GM19023 (cell line): ENCODE data around the gene GSK3B.
"Not testable (repeated sequence)": the region's sequence is repeated elsewhere in the genome, so short reads cannot be mapped to it uniquely, and the experiment has no call there.

Source experiments
- ATAC-seq: cut with Tn5 transposase; IDR thresholded peaks from one replicate; pipeline ENCODE4 v1.9.1; 2021; ENCODE audit warnings: mild to moderate bottlenecking, moderate library complexity; ENCODE audit not compliant: unreplicated experiment

GSK3B gene

DNA sequence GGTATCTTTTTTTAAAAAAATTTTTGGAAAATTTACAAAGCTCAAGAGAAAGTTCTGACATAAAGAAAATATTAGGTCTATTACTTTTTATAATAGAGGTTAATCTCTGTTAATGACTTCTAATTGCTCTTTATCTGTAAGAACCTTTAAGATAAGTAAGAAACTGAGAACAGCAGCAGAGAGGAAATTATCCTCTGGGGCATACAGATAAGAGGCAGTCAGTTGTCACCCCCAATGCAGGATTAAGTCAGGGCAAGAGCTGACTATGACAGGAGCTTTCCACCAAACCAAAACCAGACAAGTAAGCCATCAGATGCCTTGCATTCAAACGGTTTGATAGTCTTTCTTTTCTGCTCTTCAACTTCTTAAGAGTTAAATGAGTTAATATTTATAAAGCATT is 149.0 kb downstream of the GSK3B start:
- no peak for ATAC-seq

DNA sequence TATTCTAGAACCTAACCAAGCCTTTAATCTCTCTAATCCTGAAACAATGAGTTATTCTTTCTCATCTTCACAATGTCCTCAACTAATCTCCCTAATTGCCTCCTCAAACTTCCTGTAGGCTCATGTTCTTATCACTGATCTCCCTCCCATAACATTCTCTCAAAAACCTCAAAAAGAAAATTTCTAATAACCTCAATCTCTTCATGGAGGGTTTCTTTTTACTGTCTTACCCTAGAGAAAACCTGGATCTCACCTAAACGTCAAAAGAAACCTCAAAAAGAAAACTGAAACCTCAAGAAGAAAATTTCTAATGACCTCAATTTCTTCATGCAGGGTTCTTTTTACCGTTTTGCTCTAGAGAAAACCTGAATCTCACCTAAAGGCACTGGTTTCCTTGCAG is 150.2 kb downstream of the GSK3B start:
- no peak for ATAC-seq

DNA sequence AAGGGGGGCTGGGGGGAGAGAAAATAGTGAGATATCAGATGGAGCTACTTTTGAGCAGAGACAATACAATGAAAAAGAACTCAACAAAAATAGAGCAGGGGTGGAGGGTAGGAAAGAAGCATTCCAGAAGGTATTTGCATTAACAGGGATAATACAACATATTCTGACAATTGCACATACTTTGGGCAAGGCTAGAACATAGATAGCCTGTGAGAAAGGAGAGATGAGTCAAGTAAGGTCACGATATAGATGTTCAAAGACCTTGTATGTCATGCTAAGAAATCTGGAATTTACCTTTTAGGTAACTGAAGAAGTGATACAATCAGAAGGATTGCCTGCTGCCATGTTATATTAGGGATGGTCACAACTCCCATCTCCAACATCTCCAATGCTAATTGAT is 155.2 kb downstream of the GSK3B start:
- no peak for ATAC-seq

DNA sequence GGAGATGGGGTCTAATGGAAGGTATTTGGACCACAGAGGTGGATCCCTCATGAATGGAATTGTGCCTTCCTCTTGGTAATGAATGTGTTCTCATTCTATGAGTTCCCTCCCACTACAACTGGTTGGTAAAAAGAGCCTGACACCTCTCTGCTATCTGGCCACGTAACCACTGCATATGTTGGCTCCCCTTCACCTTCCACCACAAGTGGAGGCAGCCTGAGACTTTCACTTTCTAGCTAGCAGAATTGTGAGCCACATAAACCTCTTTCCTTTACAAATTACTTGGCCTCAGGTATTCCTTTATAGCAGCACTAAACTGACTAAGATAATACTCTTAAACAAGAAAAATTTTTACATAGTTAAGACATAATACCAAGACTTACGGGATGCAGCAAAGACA is 157.0 kb downstream of the GSK3B start:
- peak; percentile 96 for ATAC-seq

DNA sequence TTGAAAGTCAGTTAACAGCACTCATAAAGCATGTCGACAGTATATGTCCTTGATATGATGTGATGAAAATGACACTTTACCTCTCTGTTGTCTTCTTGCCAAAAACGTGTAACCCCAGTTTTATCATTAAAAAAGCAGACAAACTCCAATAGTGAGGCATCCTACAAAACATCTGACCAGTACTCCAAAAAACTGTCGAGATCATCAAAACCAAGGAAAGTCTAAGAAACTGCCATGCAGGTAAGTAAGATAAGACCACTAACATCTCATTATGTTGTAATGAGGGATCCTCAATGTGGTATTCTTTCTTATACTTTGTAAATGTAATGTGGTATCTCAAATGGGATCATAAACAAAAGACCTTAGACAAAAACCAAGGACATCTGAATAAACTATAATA is 160.0 kb downstream of the GSK3B start:
- no peak for ATAC-seq

DNA sequence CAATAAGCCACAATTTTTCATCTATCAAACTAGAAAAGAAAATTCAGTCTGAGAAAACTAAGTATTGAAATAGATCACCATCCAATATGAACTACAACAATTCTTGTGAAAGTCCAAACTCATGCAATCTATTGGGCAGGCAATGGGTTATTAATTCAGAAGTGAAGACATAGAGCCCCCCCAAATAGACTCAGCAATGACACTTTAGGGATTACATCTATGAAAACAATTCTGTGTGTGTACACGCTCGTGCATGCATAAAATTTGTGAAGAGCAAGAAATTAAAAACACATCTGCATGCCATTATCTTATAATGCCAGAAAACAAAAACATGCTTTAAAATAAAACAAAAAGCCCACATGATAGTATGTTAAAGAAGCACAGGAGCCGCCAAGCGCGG is 161.0 kb downstream of the GSK3B start:
- ATAC-seq: no peak

DNA sequence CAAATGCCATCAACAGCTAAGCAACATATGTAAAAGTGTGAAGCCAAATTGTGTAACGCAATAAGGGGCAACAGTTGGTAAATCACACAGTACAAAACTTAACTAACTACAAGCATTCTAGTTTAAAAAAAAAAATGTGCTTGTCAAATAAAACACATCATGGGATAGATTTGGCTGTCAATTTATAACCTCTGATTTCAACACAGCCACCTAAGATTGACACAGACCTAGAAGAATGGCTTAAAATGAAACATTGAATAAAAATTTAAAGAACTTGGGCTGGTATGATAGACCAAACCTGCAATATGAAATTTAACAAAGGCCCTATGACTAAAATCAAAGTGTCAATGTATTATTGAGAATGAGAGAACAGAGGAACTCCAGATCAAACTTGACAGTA is 164.0 kb downstream of the GSK3B start:
- no peak for ATAC-seq

DNA sequence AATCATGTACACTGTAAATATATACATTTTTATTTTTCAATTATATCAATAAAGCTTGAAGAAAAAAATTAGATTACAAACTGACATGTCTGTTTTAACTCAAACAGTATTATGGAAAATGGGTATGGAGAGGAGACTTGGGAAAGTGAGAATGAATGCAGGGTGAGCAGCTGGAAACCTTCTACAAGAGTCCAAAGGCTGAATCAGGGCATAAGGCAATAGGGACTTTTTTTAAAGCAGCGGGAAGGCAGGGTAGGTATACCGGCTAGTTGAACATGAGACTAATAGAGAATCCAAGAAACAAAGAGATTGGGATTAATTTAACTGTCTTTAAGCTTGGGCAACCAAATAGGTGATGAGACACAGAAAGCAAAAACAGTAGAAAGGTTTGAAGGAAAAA is 167.1 kb downstream of the GSK3B start:
- ATAC-seq: no peak

DNA sequence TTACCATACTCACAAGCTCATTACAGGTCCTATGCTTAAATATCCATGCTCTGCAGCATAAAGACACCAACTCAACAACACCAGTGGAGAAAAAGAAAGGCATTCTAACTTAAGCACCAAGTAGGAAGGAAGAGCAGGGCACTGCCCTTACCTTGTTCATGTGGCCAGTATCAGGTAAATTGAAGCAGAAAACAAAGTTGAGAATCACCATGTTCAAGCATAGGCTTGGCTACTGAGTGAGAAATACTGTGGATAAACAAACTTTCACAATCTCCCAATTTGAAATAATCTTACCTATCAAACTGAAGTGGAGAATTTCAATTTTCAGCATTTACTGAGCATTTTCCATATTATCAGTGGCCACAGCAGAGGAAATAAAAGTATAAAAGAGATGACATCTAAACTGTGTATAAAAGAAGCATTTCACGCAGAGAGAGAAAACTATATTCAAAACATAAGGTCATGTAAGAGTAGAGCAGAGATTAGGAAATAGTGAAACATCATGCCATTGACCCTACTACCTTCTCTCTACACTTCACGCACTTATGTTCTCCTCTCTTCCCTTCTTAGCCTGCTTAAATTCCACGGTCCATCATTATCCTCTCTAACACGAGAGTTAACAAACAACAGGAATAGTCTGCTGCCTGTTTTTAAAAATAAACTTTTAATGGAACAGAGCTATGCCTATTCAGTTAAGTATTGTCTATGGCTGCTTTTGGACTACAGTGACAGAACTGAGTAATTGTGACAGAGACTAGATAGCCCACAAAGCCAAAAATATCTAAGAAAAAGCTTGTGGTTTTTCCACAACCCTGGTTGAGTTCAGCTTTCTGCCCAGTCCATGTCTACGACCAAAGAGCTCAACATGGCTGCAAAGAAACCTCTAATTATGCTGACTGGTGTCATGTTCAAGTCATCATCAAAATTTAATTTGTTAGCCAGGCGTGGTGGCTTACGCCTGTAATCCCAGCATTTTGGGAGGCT is 169.8 kb downstream of the GSK3B start:
- ATAC-seq: no peak

DNA sequence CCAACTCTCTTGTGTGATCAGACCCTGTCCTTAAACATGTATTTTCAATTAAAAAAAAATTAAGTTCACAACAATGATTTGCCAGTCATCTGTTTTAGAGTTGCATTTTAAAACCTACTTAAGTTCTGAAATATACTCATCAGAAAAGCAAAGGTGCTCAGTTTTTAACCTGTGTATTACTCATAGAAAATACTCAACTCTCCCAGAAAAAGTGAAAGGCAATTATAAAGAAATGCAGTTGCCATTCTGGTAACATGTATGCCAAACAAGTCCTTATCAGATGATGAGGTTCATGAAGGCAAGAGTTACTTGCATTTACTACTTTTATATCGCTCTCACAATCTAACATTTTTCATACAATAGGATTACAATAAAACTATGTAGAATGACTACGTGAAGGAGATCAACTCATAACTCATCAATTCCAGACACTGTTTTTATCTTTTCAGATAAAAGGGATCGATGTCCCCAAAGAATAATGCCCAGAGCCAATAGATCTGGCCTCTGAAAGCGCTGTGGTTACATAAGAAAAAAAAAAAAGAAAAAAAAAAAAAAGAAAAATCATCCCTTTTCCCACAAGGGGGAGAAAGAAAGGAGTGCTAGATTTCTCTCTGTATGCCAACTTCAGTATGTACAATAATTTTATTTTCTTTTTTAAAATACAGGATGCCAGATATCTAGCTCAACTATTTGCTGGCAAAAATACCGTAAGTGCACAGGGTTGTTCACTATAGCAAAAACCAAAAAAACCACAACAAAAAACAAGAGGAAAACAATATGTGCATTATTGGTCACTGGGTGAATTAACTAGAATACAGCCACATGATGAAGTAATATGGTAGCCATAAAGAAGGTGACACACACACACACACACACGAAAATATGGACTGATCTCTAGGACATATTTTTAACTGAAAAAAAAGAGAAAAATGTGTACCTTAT is 175.0 kb downstream of the GSK3B start:
- no peak for ATAC-seq

DNA sequence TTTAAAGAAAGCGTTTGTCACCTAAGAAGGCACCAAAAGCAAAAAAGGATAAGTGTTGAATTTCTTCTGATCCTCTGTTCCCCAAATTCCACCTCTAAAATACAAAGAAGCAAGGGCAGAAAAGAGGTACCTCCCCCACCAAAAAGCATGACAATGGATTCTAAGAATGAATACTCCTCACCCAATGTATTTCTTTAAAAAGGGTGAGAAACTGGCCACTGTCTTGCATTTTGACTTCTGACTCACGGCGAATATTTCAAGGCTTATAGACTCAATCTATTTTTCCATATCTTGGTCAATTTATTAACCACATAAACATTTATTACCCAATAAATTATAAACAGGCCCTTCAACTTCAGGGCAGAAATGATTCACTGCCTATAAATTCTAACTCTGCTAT is 181.2 kb downstream of the GSK3B start:
- ATAC-seq: no peak

DNA sequence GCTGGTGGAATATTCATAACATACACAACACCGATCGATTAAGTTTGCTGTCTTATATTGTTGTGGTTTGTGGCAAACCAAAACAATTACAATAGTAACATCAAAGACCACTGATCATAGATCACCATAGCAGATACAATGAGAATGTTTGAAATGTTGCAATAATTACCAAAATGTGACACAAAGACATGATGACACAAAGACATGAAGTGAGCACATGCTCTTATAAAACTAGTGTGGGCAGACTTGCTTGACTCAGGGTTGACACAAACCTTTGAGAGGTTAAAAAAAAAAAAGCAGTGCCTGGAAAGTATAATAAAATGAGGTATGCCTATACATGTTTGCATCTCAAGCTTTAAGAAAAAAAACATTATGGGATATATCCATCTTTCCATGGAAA is 182.0 kb downstream of the GSK3B start:
- no peak for ATAC-seq

DNA sequence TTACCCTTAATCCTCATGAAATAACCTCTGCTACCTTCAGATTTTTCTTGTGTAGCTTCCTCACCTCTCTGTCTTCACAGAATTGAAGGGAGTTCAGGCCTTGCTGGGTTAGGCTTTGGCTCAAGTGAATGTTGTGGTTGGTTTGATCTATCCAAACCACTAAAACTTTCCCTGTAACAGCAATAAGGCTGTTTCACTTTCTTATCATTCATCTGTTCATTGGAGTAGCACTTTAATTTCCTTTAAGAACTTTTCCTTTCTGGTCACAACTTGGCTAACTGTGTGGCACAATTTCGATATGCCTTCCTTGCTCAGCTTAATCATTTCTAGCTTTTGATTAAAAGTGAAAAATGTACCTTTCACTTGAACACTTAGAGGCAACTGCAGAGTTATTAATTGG is 182.5 kb downstream of the GSK3B start:
- no peak for ATAC-seq

DNA sequence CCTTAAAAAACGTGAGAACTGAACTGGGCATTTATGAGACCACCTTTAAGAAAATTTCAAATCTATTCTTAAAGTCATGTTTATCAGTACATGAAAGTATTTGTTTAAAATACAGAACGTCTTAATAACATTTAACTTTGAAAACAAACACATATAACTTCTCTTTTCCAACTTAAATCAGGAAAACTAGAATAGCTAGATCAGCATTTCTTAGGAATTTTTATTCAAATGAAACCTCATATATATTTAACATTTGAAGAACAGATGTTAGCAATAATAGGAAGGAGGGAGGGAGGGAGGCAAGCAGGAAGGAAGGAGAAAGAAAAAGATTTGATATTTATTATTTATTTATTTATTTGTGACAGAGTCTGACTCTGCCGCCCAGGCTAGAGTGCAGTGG is 192.2 kb downstream of the GSK3B start:
- ATAC-seq: no peak

DNA sequence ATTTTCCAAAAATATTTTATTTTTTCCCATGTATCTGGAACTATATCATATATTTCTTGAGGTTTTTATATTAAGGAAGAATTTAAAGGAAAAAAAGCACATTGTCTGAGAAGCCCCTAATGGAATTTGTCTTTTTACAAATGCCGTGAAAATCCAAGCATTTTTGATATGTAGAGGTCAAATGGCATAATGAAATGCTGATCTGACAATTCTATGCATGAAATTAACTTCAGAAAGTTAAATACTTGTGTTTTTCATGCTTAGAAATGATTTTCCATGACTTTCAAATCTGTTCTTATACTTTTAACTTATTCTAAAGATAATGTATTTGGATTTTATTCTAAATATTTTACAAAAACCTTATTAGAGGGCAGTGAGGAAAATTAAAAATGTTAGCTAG is 193.1 kb downstream of the GSK3B start:
- ATAC-seq: no peak

DNA sequence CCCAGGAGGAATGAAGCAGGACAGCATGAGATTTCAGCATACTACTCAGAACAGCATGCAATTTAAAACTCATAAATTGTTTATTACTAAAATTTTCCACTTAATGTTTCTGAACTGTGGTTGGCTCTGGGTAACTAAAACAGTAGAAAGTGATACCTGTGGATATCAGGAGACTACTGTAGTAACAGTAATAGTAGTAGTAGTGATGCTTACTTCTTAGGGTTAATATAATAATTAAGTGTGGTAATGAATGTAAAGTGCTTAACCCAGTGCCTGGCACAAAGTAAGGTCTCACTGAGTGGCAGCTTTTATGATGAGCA is 195.1 kb downstream of the GSK3B start:
- ATAC-seq: no peak

DNA sequence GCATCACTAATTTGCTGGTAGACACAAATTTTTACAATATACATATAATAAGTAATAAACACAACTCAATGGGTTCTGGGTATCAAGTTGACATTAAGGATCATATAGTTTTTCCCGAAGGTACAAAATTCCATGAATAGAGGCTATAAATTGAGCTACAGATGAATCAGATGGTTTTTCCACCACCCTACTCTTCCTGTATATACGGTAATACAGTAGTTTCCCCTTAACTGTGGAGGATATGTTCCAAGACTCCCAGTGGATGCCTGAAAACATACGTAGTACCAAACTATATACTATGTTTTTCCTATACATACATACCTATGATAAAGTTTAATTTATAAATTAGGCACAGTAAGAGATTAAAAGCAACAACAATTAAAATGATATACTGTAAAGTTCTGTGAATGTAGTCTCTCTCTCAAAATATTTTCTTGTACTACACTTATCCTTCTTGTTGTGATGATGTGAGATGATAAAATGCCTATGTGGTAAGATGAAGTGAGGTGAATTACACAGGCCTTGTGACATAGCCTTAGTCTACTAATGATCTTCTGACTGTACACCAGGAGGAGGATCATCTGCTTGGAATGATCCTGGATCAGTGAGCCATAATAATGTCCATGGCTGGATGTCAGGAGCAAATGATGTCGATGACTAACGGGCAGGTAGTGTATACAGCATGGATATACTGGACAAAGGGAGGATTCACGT is 195.6 kb downstream of the GSK3B start:
- ATAC-seq: no peak

DNA sequence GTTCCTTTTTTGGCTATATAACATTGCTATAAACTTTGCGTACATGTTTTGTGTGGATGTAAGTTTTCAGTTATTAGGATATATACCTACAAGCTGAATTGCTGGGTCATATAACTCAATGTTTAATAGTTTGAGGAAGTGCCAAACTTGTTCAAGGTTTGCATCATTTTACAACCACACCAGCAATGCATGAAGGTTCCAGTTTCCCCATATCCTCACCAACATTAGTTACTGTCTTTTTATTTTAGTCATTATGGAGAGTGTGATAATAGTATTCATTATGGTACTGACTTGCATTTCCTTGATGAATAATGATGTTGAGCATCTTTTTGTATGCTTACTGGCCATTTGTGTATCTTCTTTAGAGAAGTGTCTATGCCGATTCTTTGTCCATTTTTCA is 200.1 kb downstream of the GSK3B start:
- ATAC-seq: no peak

DNA sequence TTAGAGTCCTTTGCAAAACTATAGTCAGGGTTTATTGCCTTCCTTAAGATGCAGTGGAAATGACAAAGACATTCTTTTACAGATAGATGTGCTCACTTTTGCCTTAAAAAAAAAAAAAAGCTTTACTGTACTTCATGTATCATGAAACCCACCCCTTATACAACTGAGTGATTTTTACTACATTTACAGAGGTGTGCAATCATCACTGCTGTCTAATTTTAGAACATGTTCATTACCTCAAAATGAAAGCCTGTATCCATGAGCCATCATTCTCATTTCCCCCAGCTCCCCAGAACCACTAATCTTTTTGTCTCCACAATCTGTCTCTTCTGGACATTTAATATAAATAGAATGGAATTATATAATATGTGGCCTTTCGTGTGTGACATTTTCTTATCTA is 200.5 kb downstream of the GSK3B start:
- ATAC-seq: no peak

DNA sequence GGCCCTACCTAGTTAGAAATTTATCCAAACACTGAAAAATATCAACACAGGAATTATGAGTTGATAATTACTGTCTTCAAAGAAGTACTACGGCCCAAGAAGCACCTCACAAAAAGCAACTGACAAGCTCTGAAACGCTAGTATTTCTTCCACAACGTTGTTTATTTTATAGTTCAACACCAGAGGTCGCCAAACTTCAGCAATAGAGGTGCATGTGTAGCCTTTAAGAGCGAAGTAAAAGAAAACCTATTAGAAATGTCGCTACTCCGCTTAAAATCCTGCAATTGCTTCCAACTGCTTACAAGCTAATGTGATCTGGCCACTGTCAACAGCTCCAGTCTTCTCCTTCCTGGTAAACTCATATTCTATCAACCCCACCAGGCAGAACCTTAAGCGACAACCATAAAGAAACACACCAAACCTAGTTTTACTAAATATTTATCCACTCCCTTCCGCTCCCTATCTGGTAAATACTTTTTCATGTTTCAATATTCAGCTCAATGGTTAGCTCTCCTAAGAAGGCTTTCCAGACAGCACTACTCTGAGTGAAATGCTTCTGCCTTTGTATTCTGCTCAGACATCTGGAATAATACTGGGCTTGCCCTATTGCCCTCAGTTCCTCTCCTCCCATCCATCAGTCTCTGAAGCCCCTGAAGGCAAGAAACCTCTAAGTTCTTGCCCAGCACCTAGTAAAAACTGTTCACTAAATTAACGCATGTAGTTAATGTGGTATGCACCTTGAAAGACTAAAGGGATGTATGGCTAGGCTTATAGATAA is 202.1 kb downstream of the GSK3B start:
- ATAC-seq: no peak

DNA sequence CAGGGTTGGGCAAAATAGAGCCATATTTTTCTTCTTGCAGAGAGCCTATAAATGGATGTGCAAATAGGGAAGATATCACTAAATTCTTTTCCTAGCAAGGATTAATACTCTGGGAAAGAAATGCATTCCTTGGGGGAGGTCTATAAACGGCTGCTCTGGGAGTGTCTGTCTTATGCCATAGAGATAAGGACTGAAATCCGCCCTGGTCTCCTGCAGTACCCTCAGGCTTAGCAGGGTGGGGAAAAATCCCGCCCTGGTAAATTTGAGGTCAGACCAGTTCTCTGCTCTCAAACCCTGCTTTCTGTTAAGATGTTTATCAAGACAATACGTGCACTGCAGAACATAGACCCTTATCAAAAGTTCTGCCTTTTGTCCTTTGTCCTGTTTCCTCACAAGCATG is 205.6 kb downstream of the GSK3B start:
- not testable (repeated sequence) for ATAC-seq
